Suprapubic skin (tissue), 4 donors: ENCODE results near the gene ABLIM2. TPM values are rescaled to one million over a fixed set of nuclear protein-coding genes. Genes with fewer than 3 reads are reported as not detected.

Experiments used
- DNase-seq, 2 donors: peaks; one replicate each; pipeline ENCODE4 v3.0.0-alpha.2; 2019; ENCODE audit warnings: low spot score in 2 of 2
- H3K27ac ChIP-seq: fragments of 200-600 bp; sonication (generic); one replicate; pipeline ENCODE4 v1.5.1; 2019
- H3K27me3 ChIP-seq: fragments of 200-600 bp; sonication (generic); one replicate; pipeline ENCODE4 v1.5.1; 2019
- H3K36me3 ChIP-seq: fragments of 200-600 bp; sonication (generic); one replicate; pipeline ENCODE4 v1.5.1; 2019
- H3K4me1 ChIP-seq: fragments of 200-600 bp; sonication (generic); one replicate; pipeline ENCODE4 v1.5.1; 2019
- H3K4me3 ChIP-seq: fragments of 200-600 bp; sonication (generic); one replicate; pipeline ENCODE4 v1.5.1; 2019; ENCODE audit warnings: mild to moderate bottlenecking
- H3K9me3 ChIP-seq: fragments of 200-600 bp; sonication (generic); one replicate; pipeline ENCODE4 v1.5.1; 2019
- EP300 ChIP-seq: sonication (generic); formaldehyde crosslinking; IDR thresholded peaks from one replicate; pipeline ENCODE4 v1.6.1; 2017; ENCODE audit warnings: antibody characterized with exemption
- POLR2A ChIP-seq, 2 donors: fragments of 450-650 bp; IDR thresholded peaks; one replicate each; pipeline ENCODE4 v1.6.1; 2017; ENCODE audit warnings: antibody characterized with exemption in 2 of 2, mild to moderate bottlenecking in 2 of 2, moderate library complexity in 2 of 2
- POLR2AphosphoS5 ChIP-seq, 3 donors: sonication (generic); formaldehyde crosslinking; IDR thresholded peaks; one replicate each; pipeline ENCODE4 v1.6.1; 2017; ENCODE audit warnings: antibody characterized with exemption in 3 of 3
- WGBS: methylation state at CpG from one replicate; pipeline ENCODE4 v1.1.5; 2018; 5-methylcytosine and 5-hydroxymethylcytosine counted together
- total RNA-seq, 4 donors: library from RNA; depleted of rRNA; stranded (reverse); fragments of >200 nt; gene quantifications; one replicate each; pipeline ENCODE4 v1.1.0, GENCODE V29; 2016
- TF ChIP-seq, protein P1 (sequence below), 2 donors: fragments of 200-600 bp in 1 of 2; fragments of 450-650 bp in 1 of 2; sonication (generic) in 1 of 2; IDR thresholded peaks; one replicate each; pipeline ENCODE4 v1.5.1; 2016 to 2019; ENCODE audit warnings: antibody characterized with exemption in 2 of 2, mild to moderate bottlenecking in 1 of 2, moderate library complexity in 1 of 2

ABLIM2 gene
- total RNA-seq, 4 donors from 2014 or later: 11.2 to 16.9 (median 13.3) TPM

DNA sequence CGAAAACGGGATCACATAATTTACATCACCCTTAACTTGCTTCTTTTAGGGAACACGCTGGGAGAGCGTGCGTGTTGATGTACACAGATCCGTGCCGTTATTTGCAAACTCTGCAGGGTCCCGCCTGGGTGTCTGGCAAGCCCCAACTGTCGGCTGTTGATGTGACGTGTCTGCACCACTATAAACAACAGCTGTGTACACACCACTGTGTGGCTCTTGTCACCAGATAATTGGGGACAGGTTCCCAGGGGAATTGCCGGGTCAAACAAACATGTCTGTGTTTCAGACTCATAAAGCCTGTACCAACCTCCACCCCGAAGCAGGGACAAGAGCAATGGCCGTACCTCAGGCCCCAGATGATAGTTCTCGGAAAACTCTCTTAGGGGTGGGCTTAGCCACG, 113.9 kb downstream of the ABLIM2 start:
- no peaks in the 10 kb centered on the region for H3K36me3 ChIP-seq
- no peaks in the 10 kb centered on the region for H3K27me3 ChIP-seq
- no peaks in the 10 kb centered on the region for H3K9me3 ChIP-seq
- no peak for DNase-seq
- TF ChIP-seq EP300 (no peak), POLR2A (IDR thresholded peaks at IDR 0.05) (no peak), POLR2AphosphoS5 (IDR thresholded peaks at IDR 0.05) (no peak)
- TF ChIP-seq, protein P1, sequence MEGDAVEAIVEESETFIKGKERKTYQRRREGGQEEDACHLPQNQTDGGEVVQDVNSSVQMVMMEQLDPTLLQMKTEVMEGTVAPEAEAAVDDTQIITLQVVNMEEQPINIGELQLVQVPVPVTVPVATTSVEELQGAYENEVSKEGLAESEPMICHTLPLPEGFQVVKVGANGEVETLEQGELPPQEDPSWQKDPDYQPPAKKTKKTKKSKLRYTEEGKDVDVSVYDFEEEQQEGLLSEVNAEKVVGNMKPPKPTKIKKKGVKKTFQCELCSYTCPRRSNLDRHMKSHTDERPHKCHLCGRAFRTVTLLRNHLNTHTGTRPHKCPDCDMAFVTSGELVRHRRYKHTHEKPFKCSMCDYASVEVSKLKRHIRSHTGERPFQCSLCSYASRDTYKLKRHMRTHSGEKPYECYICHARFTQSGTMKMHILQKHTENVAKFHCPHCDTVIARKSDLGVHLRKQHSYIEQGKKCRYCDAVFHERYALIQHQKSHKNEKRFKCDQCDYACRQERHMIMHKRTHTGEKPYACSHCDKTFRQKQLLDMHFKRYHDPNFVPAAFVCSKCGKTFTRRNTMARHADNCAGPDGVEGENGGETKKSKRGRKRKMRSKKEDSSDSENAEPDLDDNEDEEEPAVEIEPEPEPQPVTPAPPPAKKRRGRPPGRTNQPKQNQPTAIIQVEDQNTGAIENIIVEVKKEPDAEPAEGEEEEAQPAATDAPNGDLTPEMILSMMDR (IDR thresholded peaks at IDR 0.05): no peak
- no peak overlapping the region for H3K4me3 ChIP-seq
- H3K4me1 ChIP-seq: peaks cover 6% of the 10 kb centered on the region
- no peak overlapping the region for H3K27ac ChIP-seq
- WGBS: 71% methylated on average over 14 of the region's 15 CpGs

DNA sequence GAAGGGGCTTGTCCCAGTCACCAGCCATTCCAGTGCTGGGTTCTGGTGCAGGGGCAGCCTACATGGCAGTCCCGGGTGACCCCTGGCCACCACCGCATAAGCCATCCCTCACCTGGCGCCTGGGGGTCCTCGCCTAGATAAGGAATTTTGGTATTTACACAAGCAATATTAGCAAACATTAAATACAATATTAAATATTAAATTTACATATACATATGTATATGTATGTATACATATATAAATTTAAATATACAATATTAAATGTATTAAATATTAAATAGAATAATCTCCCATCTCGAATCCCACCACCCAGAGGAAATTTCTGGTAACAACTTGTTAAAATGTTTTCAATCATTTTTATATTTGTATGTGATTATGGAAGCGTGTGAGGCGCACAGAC, 114.4 kb downstream of the ABLIM2 start:
- no peaks in the 10 kb centered on the region for H3K27me3 ChIP-seq
- H3K36me3 ChIP-seq: no peaks in the 10 kb centered on the region
- H3K9me3 ChIP-seq: no peaks in the 10 kb centered on the region
- TF ChIP-seq EP300 (no peak), POLR2AphosphoS5 (IDR thresholded peaks at IDR 0.05) (no peak), POLR2A (IDR thresholded peaks at IDR 0.05) (no peak)
- TF ChIP-seq, protein P1 (IDR thresholded peaks at IDR 0.05): no peak
- no peak for DNase-seq
- peaks cover 3% of the 10 kb centered on the region for H3K4me1 ChIP-seq
- 89% methylated on average over 7 of the region's 7 CpGs for WGBS
- no peak overlapping the region for H3K27ac ChIP-seq
- no peak overlapping the region for H3K4me3 ChIP-seq

DNA sequence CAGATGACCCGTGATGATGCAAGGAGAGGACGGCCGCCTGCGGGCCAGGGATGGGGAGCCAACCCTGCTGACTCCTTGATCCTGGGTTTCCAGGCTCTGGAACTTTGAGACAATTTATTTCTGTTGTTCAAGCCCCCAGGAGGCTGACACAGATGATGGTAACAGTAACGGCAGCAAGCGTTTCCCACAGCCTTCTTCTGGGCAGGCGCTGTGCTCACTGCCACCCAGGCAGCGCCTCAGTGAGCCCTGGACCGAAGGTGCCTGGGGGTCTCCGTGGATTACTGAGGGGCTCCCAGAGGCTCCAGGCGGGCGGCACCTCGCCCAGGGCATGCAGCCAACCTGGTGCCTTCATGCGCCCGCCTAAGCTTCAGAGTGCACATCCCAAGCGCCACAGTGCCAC, 115.0 kb downstream of the ABLIM2 start:
- TF ChIP-seq POLR2A (IDR thresholded peaks at IDR 0.05) (no peak), EP300 (no peak), POLR2AphosphoS5 (IDR thresholded peaks at IDR 0.05) (no peak)
- TF ChIP-seq, protein P1 (IDR thresholded peaks at IDR 0.05): no peak
- H3K36me3 ChIP-seq: no peaks in the 10 kb centered on the region
- H3K4me3 ChIP-seq: no peak overlapping the region
- WGBS: 93% methylated on average over 4 of the region's 16 CpGs
- H3K9me3 ChIP-seq: no peaks in the 10 kb centered on the region
- no peak for DNase-seq
- H3K27me3 ChIP-seq: no peaks in the 10 kb centered on the region
- no peaks in the 10 kb centered on the region for H3K4me1 ChIP-seq
- H3K27ac ChIP-seq: no peak overlapping the region

DNA sequence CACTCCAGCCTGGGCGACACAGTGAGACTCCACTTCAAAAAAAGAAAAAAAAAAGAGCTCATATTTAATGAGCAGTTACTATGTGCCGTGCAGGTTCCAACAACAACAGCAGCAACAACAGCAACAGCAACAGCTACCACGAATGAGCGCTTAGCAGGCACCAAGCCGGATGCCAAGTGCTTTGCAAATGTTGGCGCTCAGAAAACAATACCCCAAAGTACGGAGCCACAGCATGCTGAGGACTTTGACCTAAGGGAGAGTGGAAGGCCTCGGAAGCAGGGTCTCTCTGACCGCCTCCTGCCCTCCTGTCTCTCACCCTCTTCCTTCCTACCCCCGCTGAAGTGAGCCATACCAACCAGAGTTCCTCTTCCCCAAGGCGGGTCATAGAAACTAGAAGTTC, 116.7 kb downstream of the ABLIM2 start:
- no peaks in the 10 kb centered on the region for H3K27me3 ChIP-seq
- no peak for DNase-seq
- H3K36me3 ChIP-seq: no peaks in the 10 kb centered on the region
- WGBS: 82% methylated on average over 10 of the region's 11 CpGs
- H3K27ac ChIP-seq: no peak overlapping the region
- H3K4me3 ChIP-seq: no peak overlapping the region
- TF ChIP-seq, protein P1 (IDR thresholded peaks at IDR 0.05): no peak
- no peak for TF ChIP-seq POLR2A (IDR thresholded peaks at IDR 0.05)
- TF ChIP-seq EP300: no peak
- no peak for TF ChIP-seq POLR2AphosphoS5 (IDR thresholded peaks at IDR 0.05)
- H3K9me3 ChIP-seq: no peaks in the 10 kb centered on the region
- H3K4me1 ChIP-seq: no peaks in the 10 kb centered on the region

DNA sequence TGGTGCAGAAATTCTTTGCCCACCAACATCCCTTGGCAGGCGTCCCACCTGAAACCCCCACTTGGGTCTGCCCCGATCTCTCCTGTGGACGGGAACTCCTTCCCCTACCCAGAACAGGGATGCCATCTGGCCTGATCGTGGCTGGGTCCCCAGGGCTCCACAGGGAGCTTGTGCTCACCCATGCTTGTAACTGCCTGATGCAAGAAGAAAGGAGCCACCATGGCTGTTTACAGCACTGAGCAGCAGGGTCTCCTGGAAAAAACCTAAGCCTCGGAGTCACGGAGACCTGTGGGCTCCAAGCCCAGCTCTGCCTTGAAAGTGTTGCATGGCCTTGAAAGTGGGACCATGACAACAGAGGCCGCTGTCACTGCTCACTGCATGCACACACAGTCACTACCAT, 117.4 kb downstream of the ABLIM2 start:
- H3K27ac ChIP-seq: no peak overlapping the region
- no peaks in the 10 kb centered on the region for H3K36me3 ChIP-seq
- no peaks in the 10 kb centered on the region for H3K9me3 ChIP-seq
- no peaks in the 10 kb centered on the region for H3K4me1 ChIP-seq
- no peak for TF ChIP-seq EP300
- TF ChIP-seq, protein P1 (IDR thresholded peaks at IDR 0.05): no peak
- TF ChIP-seq POLR2AphosphoS5 (IDR thresholded peaks at IDR 0.05): no peak
- TF ChIP-seq POLR2A (IDR thresholded peaks at IDR 0.05): no peak
- H3K27me3 ChIP-seq: no peaks in the 10 kb centered on the region
- WGBS: 90% methylated on average over 7 of the region's 7 CpGs
- DNase-seq: no peak
- no peak overlapping the region for H3K4me3 ChIP-seq
